Liver (tissue), 9 donors: ENCODE data around the gene MESP1. TPM values are rescaled to one million over a fixed set of nuclear protein-coding genes. Genes with fewer than 3 reads are reported as not detected.

Experiments used
- DNase-seq: peaks from one replicate; pipeline ENCODE4 v3.0.0-alpha.2; 2017; ENCODE audit warnings: low spot score
- H3K27ac ChIP-seq, 2 donors: one replicate each; pipeline ENCODE4 v1.7.0; 2013; ENCODE audit warnings: inconsistent platforms in 2 of 2, low read length in 2 of 2, control low read depth in 1 of 2, low read depth in 1 of 2, mild to moderate bottlenecking in 1 of 2
- H3K27me3 ChIP-seq, 4 donors: one replicate each; pipeline versions ENCODE4 v1.6.1 to v1.7.0; 2013; ENCODE audit warnings: low read length in 3 of 4, inconsistent platforms in 1 of 4, mild to moderate bottlenecking in 1 of 4, moderate library complexity in 1 of 4; ENCODE audit not compliant: control insufficient read depth in 4 of 4, insufficient read depth in 4 of 4
- H3K36me3 ChIP-seq, 4 donors: one replicate each; pipeline versions ENCODE4 v1.6.1 to v1.7.0; 2013; ENCODE audit warnings: low read length in 3 of 4, mild to moderate bottlenecking in 3 of 4, low read depth in 1 of 4, moderate library complexity in 1 of 4; ENCODE audit not compliant: control insufficient read depth in 4 of 4, insufficient read depth in 3 of 4
- H3K4me1 ChIP-seq, 4 donors: one replicate each; pipeline versions ENCODE4 v1.6.1 to v1.7.0; 2013; ENCODE audit warnings: low read length in 3 of 4, mild to moderate bottlenecking in 3 of 4, moderate library complexity in 1 of 4; ENCODE audit not compliant: control insufficient read depth in 4 of 4, insufficient read depth in 4 of 4
- H3K4me3 ChIP-seq, 3 donors: one replicate each; pipeline versions ENCODE4 v1.6.1 to v1.7.0; 2013; ENCODE audit warnings: low read length in 3 of 3, control low read depth in 1 of 3, low read depth in 1 of 3, mild to moderate bottlenecking in 1 of 3
- H3K9ac ChIP-seq, 2 donors: one replicate each; pipeline ENCODE4 v1.7.0; 2013; ENCODE audit warnings: low read length in 2 of 2, mild to moderate bottlenecking in 2 of 2, moderate library complexity in 2 of 2, control low read depth in 1 of 2, low read depth in 1 of 2
- H3K9me3 ChIP-seq, 4 donors: one replicate each; pipeline versions ENCODE4 v1.6.1 to v1.7.0; 2013; ENCODE audit warnings: low read length in 3 of 4; ENCODE audit not compliant: control insufficient read depth in 4 of 4
- EGR1 ChIP-seq, 2 donors: IDR thresholded peaks; 2 replicates each; pipeline ENCODE4 v1.6.1; 2016 to 2018; ENCODE audit warnings: antibody characterized with exemption in 2 of 2, low read depth in 2 of 2
- FOXA1 ChIP-seq: IDR thresholded peaks from 2 replicates; pipeline ENCODE4 v1.6.1; 2016; ENCODE audit warnings: antibody characterized with exemption
- FOXA2 ChIP-seq: IDR thresholded peaks from 2 replicates; pipeline ENCODE4 v1.6.1; 2016; ENCODE audit warnings: antibody characterized with exemption
- GABPA ChIP-seq, 2 donors: IDR thresholded peaks in 1 of 2; conservative IDR thresholded peaks in 1 of 2; 2 replicates each; pipeline ENCODE4 v1.6.1; 2016; ENCODE audit warnings: antibody characterized with exemption in 2 of 2, mild to moderate bottlenecking in 1 of 2, moderate library complexity in 1 of 2
- HNF4A ChIP-seq, 2 donors: conservative IDR thresholded peaks; 2 replicates each; pipeline ENCODE4 v1.6.1; 2016; ENCODE audit warnings: antibody characterized with exemption in 2 of 2, mild to moderate bottlenecking in 2 of 2
- JUND ChIP-seq, 2 donors: IDR thresholded peaks; 2 replicates each; pipeline ENCODE4 v1.6.1; 2016; ENCODE audit warnings: antibody characterized with exemption in 2 of 2
- RAD21 ChIP-seq, 2 donors: IDR thresholded peaks; 2 replicates each; pipeline ENCODE4 v1.6.1; 2016; ENCODE audit warnings: antibody characterized with exemption in 2 of 2, mild to moderate bottlenecking in 2 of 2
- REST ChIP-seq: IDR thresholded peaks from 2 replicates; pipeline ENCODE4 v1.6.1; 2016; ENCODE audit warnings: antibody characterized with exemption, mild to moderate bottlenecking
- SP1 ChIP-seq: IDR thresholded peaks from 2 replicates; pipeline ENCODE4 v1.6.1; 2018; ENCODE audit warnings: antibody characterized with exemption, mild to moderate bottlenecking
- TAF1 ChIP-seq: conservative IDR thresholded peaks from 2 replicates; pipeline ENCODE4 v1.6.1; 2016; ENCODE audit warnings: antibody characterized with exemption, mild to moderate bottlenecking
- YY1 ChIP-seq: IDR thresholded peaks from 2 replicates; pipeline ENCODE4 v1.6.1; 2016; ENCODE audit warnings: antibody characterized with exemption, mild to moderate bottlenecking
- ZBTB33 ChIP-seq: IDR thresholded peaks from 2 replicates; pipeline ENCODE4 v1.6.1; 2016; ENCODE audit warnings: antibody characterized with exemption
- WGBS: extraction: QIAGEN DNeasy Blood & Tissue Kit; methylation state at CpG from one replicate; pipeline ENCODE4 v1.1.7; 2013; 5-methylcytosine and 5-hydroxymethylcytosine counted together
- polyA plus RNA-seq, 2 donors: library from polyadenylated mRNA; stranded (reverse) in 1 of 2; unstranded in 1 of 2; fragments of 200-250 nt in 1 of 2; fragments of >200 nt in 1 of 2; fragmentation: Nextera tagmentation in 1 of 2; extraction: Ambion mirVana in 1 of 2; gene quantifications; one replicate each; pipeline versions ENCODE4 v1.2.1 to v1.2.3, GENCODE V29; 2013 to 2015
- total RNA-seq, 2 donors: library from RNA; depleted of rRNA; stranded (reverse); fragments of >200 nt; gene quantifications; one replicate each; pipeline ENCODE4 v1.2.3, GENCODE V29; 2014
- TF ChIP-seq, protein P1 (sequence below): IDR thresholded peaks from 2 replicates; pipeline ENCODE4 v1.6.1; 2016; ENCODE audit warnings: antibody characterized with exemption
- donor health status: healthy.
- donor health status: healthy.
- donor health status: healthy.
- donor health status: healthy.
- donor health status: healthy.

MESP1 gene
- total and polyA plus RNA-seq, 4 donors, result 0.14 to 1.8 (median 0.84) TPM

- Histone ChIP-seq H3K36me3 (no peaks in the 10 kb centered on the region), H3K9me3 (no peaks in the 10 kb centered on the region), H3K27ac (no peak overlapping the region), H3K4me1 (peaks cover 0 to 10% (median 2%) of the 10 kb centered on the region in 4 donors), H3K27me3 (no peaks in the 10 kb centered on the region), H3K4me3 (no peak overlapping the region), H3K9ac (no peak overlapping the region)
- WGBS, result 88% methylated on average over 4 of the region's 4 CpGs
- no peak for TF ChIP-seq GABPA (IDR thresholded peaks at IDR 0.05 in 1 of 2, conservative IDR thresholded peaks at IDR 0.05 in 1 of 2)
- TF ChIP-seq HNF4A (conservative IDR thresholded peaks at IDR 0.05), result no peak
- TF ChIP-seq ZBTB33, result no peak
- no peak for TF ChIP-seq EGR1 (IDR thresholded peaks at IDR 0.05; ENCODE audit: low read depth in 2 of 2)
- TF ChIP-seq YY1, result no peak
- TF ChIP-seq RAD21 (IDR thresholded peaks at IDR 0.05), result no peak
- TF ChIP-seq FOXA1, result no peak
- no peak for TF ChIP-seq SP1
- TF ChIP-seq REST, result no peak
- TF ChIP-seq JUND (IDR thresholded peaks at IDR 0.05), result no peak
- TF ChIP-seq TAF1, result no peak
- no peak for TF ChIP-seq FOXA2
- no peak for DNase-seq
Measured at GRCh38 chr15:89755701-89756100, 4.7 kb upstream of the MESP1 start.

DNA sequence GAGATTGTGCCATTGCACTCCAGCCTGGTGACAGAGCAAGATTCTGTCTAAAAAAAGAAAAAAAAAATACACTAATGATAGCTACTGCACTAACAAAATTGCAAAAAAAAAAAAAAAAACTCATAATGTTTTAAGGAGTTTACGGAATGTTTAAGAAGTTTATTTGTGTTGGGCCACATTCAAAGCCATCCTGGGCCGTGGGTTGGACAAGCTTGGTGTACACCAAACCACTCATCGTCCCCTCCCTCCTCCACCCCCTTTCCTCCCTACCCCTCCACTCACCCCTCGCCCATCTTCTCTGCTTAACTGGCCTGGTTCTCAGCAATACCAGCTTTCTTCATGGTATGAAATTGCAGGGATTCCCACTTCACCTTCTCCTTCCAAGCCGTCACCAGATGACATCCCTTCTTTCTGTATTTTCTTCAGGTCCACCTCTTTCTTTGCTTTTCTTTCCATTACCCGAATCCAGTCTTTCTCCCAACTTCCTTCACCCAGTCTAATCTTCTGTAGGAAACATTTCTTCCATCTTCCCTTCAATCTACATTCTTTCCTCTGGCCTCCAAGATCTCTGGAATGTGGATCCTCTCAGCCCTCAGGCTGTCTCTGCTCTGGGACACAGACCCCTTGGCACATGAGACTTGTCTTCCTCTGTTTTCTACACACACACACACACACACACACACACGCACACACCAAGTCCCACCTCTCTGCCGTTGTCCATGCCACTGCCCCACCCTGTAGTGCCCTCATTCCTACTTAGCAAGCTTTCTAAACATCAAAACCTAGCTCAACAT is 3.5 kb upstream of the MESP1 start:
- no peak overlapping the region for H3K9ac ChIP-seq
- H3K9me3 ChIP-seq, result no peaks in the 10 kb centered on the region
- TF ChIP-seq HNF4A (conservative IDR thresholded peaks at IDR 0.05), result no peak
- no peak for TF ChIP-seq TAF1
- TF ChIP-seq ZBTB33, result no peak
- TF ChIP-seq YY1, result no peak
- TF ChIP-seq REST, result no peak
- TF ChIP-seq, protein P1, sequence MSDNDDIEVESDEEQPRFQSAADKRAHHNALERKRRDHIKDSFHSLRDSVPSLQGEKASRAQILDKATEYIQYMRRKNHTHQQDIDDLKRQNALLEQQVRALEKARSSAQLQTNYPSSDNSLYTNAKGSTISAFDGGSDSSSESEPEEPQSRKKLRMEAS, result no peak
- no peak for TF ChIP-seq GABPA (IDR thresholded peaks at IDR 0.05 in 1 of 2, conservative IDR thresholded peaks at IDR 0.05 in 1 of 2)
- no peak for TF ChIP-seq SP1
- TF ChIP-seq EGR1 (IDR thresholded peaks at IDR 0.05; ENCODE audit: low read depth in 2 of 2), result no peak
- WGBS, result 90% methylated on average over 8 of the region's 8 CpGs
- no peaks in the 10 kb centered on the region for H3K27me3 ChIP-seq
- H3K4me1 ChIP-seq, result peaks cover 0 to 17% (median 6%) of the 10 kb centered on the region in 4 donors
- no peak overlapping the region for H3K4me3 ChIP-seq
- H3K36me3 ChIP-seq, result no peaks in the 10 kb centered on the region
- DNase-seq, result no peak
- no peak overlapping the region for H3K27ac ChIP-seq
